ENCODE data around the gene C1orf87. TPM values are rescaled to one million over a fixed set of nuclear protein-coding genes. Genes with fewer than 3 reads are reported as not detected.
A peak's percentile ranks its signal among the peaks of the same experiment; 100 is the strongest.

The C1orf87 gene
- polyA plus RNA-seq, 1 of the 3 experiments (the other 2 are of a cell fraction), result not detected

- POLR2A ChIA-PET, result no interaction called here
- Histone ChIP-seq H3K4me2 (no peak overlapping the region), H3K27ac (ENCODE audit: low read depth in 2 of 2, low read length in 1 of 2) (no peak overlapping the region), H3K9ac (no peak overlapping the region), H2AFZ (ENCODE audit: low read depth) (no peak overlapping the region), H3K4me3 (ENCODE audit: low read depth in 2 of 2, low read length in 1 of 2) (no peak overlapping the region), H3F3A (replicated peaks; ENCODE audit: insufficient read depth) (no peaks in the 10 kb centered on the region), H4K20me1 (ENCODE audit: insufficient read depth) (no peaks in the 10 kb centered on the region), H3K79me2 (ENCODE audit: insufficient read depth) (no peaks in the 10 kb centered on the region), H3K36me3 (replicated peaks in 1 of 2; ENCODE audit: control insufficient read depth in 1 of 2, insufficient read depth in 2 of 2, low read length in 1 of 2) (no peaks in the 10 kb centered on the region), H3K9me3 (no peaks in the 10 kb centered on the region), H3K27me3 (ENCODE audit: insufficient read depth) (no peaks in the 10 kb centered on the region), H3K9me2 (no peaks in the 10 kb centered on the region), H3K4me1 (ENCODE audit: control insufficient read depth in 1 of 2, insufficient read depth in 2 of 2, low read depth in 1 of 2, low read length in 1 of 2) (no peaks in the 10 kb centered on the region; a peak in 1 of 4 replicates)
- CTCF ChIA-PET, result interaction anchor here (0.9 kb wide), 1 partner anchor 116 kb away, joined by 3 read pairs; no protein-coding TSS in a partner anchor
- TF ChIP-seq CTCF (IDR thresholded peaks at IDR 0.05), result no peak
- no peak for TF ChIP-seq FOSL2 (IDR thresholded peaks at IDR 0.05; ENCODE audit: borderline replicate concordance, low read depth)
- no peak for DNase-seq
These were observed 14.1 kb upstream of the C1orf87 start for GRCh38 chr1:60087681-60088080.

DNA sequence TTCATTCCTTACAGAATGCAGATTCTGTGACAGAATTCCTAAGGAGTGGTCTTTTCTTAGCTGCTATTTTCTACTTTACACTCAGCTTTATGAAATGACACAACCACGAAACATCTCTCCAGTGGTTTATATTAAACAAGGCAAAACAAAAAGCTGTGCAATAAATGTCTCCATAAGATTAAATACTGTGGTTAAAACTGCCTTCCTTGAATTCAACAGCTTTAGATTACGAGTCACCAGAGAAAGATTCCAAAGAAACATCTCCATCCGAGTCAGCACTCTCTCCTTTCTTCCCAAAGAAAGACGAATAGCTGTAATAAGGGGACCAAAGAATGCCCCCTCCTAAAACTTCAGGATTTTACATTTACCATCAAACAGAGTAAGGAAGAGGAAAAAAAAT lies 4.6 kb upstream of the C1orf87 start:
- H2AFZ ChIP-seq (ENCODE audit: low read depth), result no peak overlapping the region
- no peaks in the 10 kb centered on the region for H3K79me2 ChIP-seq (ENCODE audit: insufficient read depth)
- H4K20me1 ChIP-seq (ENCODE audit: insufficient read depth), result no peaks in the 10 kb centered on the region
- no peak for TF ChIP-seq TAF1 (IDR thresholded peaks at IDR 0.05; ENCODE audit: borderline replicate concordance, low read depth, low read length)
- TF ChIP-seq EZH2phosphoT487 (IDR thresholded peaks at IDR 0.05; ENCODE audit: borderline replicate concordance, low read depth), result no peak
- no peak for TF ChIP-seq CTCF (IDR thresholded peaks at IDR 0.05)
- TF ChIP-seq TCF12 (IDR thresholded peaks at IDR 0.05), result peak; percentile 9; the same call in 1 of the 2 replicates
- peak; percentile 18; the same call in 1 of the 2 replicates for TF ChIP-seq PBX3 (IDR thresholded peaks at IDR 0.05)
- TF ChIP-seq RCOR1 (IDR thresholded peaks at IDR 0.05; ENCODE audit: low read length), result no peak
- no peak overlapping the region for H3K4me3 ChIP-seq (ENCODE audit: low read depth in 2 of 2, low read length in 1 of 2)
- no peaks in the 10 kb centered on the region for H3K36me3 ChIP-seq (replicated peaks in 1 of 2; ENCODE audit: control insufficient read depth in 1 of 2, insufficient read depth in 2 of 2, low read length in 1 of 2)
- H3K4me2 ChIP-seq, result no peak overlapping the region
- no peaks in the 10 kb centered on the region for H3K9me3 ChIP-seq
- no peaks in the 10 kb centered on the region; a peak in 1 of 4 replicates for H3K4me1 ChIP-seq (ENCODE audit: control insufficient read depth in 1 of 2, insufficient read depth in 2 of 2, low read depth in 1 of 2, low read length in 1 of 2)
- no peaks in the 10 kb centered on the region for H3K27me3 ChIP-seq (ENCODE audit: insufficient read depth)
- H3F3A ChIP-seq (replicated peaks; ENCODE audit: insufficient read depth), result no peaks in the 10 kb centered on the region
- CTCF ChIA-PET, result interaction anchor here (0.7 to 1.3 kb wide), 2 partner anchors 101 to 556 kb away, joined by 3 read pairs; no protein-coding TSS in a partner anchor
- WGBS (ENCODE audit: low lambda C conversion rate), result 30% methylated on average over 4 of the region's 4 CpGs
- DNase-seq, result no peak
- no peaks in the 10 kb centered on the region for H3K9me2 ChIP-seq
- peak overlapping the region in 1 of 2 experiments; percentile 29; a peak in 2 of 4 replicates for H3K27ac ChIP-seq (ENCODE audit: low read depth in 2 of 2, low read length in 1 of 2)
- POLR2A ChIA-PET, result no interaction called here
- no peak overlapping the region for H3K9ac ChIP-seq

All from SK-N-SH (cell line).